ENCODE measurements around the gene GPR83.
"Not testable (repeated sequence)": the region's sequence is repeated elsewhere in the genome, so short reads cannot be mapped to it uniquely, and the experiment has no call there.

Gene GPR83

GRCh38 chr11:94379613-94380012 lies 21.6 kb downstream of the GPR83 start:
- Histone ChIP-seq H3K9me3 (replicated peaks in 1 of 2; ENCODE audit: control insufficient read depth in 2 of 2, insufficient read depth in 1 of 2, low read depth in 1 of 2, low read length in 2 of 2) (no peaks in the 10 kb centered on the region), H3K79me1 (ENCODE audit: low read depth, low read length) (no peaks in the 10 kb centered on the region), H2BK120ac (ENCODE audit: low read depth, low read length) (no peak overlapping the region), H2BK15ac (ENCODE audit: low read length) (no peak overlapping the region), H4K8ac (ENCODE audit: low read depth, low read length) (no peak overlapping the region), H3K4me1 (ENCODE audit: control insufficient read depth in 2 of 2, insufficient read depth in 1 of 2, low read depth in 1 of 2, low read length in 2 of 2) (no peaks in the 10 kb centered on the region), H3K4me3 (ENCODE audit: low read length in 2 of 2) (no peak overlapping the region), H3K14ac (ENCODE audit: low read length) (no peak overlapping the region), H3K18ac (ENCODE audit: low read length) (no peak overlapping the region), H3K23ac (ENCODE audit: low read depth, low read length, poor library complexity) (no peak overlapping the region), H2BK5ac (ENCODE audit: low read length) (no peak overlapping the region), H2AK5ac (ENCODE audit: low read depth, low read length) (no peak overlapping the region), H3K36me3 (replicated peaks in 1 of 2; ENCODE audit: control insufficient read depth in 2 of 2, insufficient read depth in 2 of 2, low read length in 2 of 2) (no peaks in the 10 kb centered on the region), H3K4ac (ENCODE audit: low read length) (no peak overlapping the region), H3K27ac (replicated peaks; ENCODE audit: low read length) (no peak overlapping the region), H3K27me3 (ENCODE audit: control insufficient read depth in 3 of 3, insufficient read depth in 3 of 3, low read depth in 1 of 3, low read length in 3 of 3) (peaks cover 0 to 3% (median 0%) of the 10 kb centered on the region in 3 experiments), H4K91ac (ENCODE audit: low read depth, low read length, poor library complexity) (no peak overlapping the region), H3K9ac (ENCODE audit: low read depth, low read length, poor library complexity) (peak overlapping the region; percentile 50), H2AFZ (ENCODE audit: low read length) (no peak overlapping the region), H2BK12ac (ENCODE audit: low read length) (no peak overlapping the region), H3K4me2 (ENCODE audit: insufficient read depth, low read length, poor library complexity, severe bottlenecking) (no peak overlapping the region)
- no peak for DNase-seq (ENCODE audit: low spot score)
- no CpG with 5 or more reads among the region's 5 CpGs for WGBS, 2 donors (ENCODE audit: extremely low coverage in 2 of 2, insufficient read length in 2 of 2, insufficient replicate concordance in 1 of 2)

- no peaks in the 10 kb centered on the region for H3K4me1 ChIP-seq (ENCODE audit: control insufficient read depth in 2 of 2, insufficient read depth in 1 of 2, low read depth in 1 of 2, low read length in 2 of 2)
- DNase-seq (ENCODE audit: low spot score), result no peak
- no peak overlapping the region for H3K23ac ChIP-seq (ENCODE audit: low read depth, low read length, poor library complexity)
- no peak overlapping the region for H2AFZ ChIP-seq (ENCODE audit: low read length)
- H3K36me3 ChIP-seq (replicated peaks in 1 of 2; ENCODE audit: control insufficient read depth in 2 of 2, insufficient read depth in 2 of 2, low read length in 2 of 2), result no peaks in the 10 kb centered on the region
- H4K91ac ChIP-seq (ENCODE audit: low read depth, low read length, poor library complexity), result no peak overlapping the region
- H3K9me3 ChIP-seq (replicated peaks in 1 of 2; ENCODE audit: control insufficient read depth in 2 of 2, insufficient read depth in 1 of 2, low read depth in 1 of 2, low read length in 2 of 2), result no peaks in the 10 kb centered on the region
- no peak overlapping the region for H2AK5ac ChIP-seq (ENCODE audit: low read depth, low read length)
- H2BK5ac ChIP-seq (ENCODE audit: low read length), result no peak overlapping the region
- no CpG with 5 or more reads among the region's 1 CpG for WGBS, 2 donors (ENCODE audit: extremely low coverage in 2 of 2, insufficient read length in 2 of 2, insufficient replicate concordance in 1 of 2)
- no peak overlapping the region for H3K27ac ChIP-seq (replicated peaks; ENCODE audit: low read length)
- peaks cover 0 to 3% (median 0%) of the 10 kb centered on the region in 3 experiments for H3K27me3 ChIP-seq (ENCODE audit: control insufficient read depth in 3 of 3, insufficient read depth in 3 of 3, low read depth in 1 of 3, low read length in 3 of 3)
- no peak overlapping the region for H2BK15ac ChIP-seq (ENCODE audit: low read length)
- H2BK12ac ChIP-seq (ENCODE audit: low read length), result no peak overlapping the region
- H4K8ac ChIP-seq (ENCODE audit: low read depth, low read length), result no peak overlapping the region
- no peak overlapping the region for H2BK120ac ChIP-seq (ENCODE audit: low read depth, low read length)
- no peak overlapping the region for H3K18ac ChIP-seq (ENCODE audit: low read length)
- H3K79me1 ChIP-seq (ENCODE audit: low read depth, low read length), result no peaks in the 10 kb centered on the region
- H3K4me2 ChIP-seq (ENCODE audit: insufficient read depth, low read length, poor library complexity, severe bottlenecking), result no peak overlapping the region
- H3K14ac ChIP-seq (ENCODE audit: low read length), result no peak overlapping the region
- H3K4ac ChIP-seq (ENCODE audit: low read length), result no peak overlapping the region
- no peak overlapping the region for H3K9ac ChIP-seq (ENCODE audit: low read depth, low read length, poor library complexity)
- H3K4me3 ChIP-seq (ENCODE audit: low read length in 2 of 2), result no peak overlapping the region
Measured at GRCh38 chr11:94376841-94377240, 24.4 kb downstream of the GPR83 start.

- not testable (repeated sequence) for H3K27me3 ChIP-seq (ENCODE audit: control insufficient read depth in 3 of 3, insufficient read depth in 3 of 3, low read depth in 1 of 3, low read length in 3 of 3); H2AFZ ChIP-seq (ENCODE audit: low read length); H3K18ac ChIP-seq (ENCODE audit: low read length); H3K36me3 ChIP-seq (replicated peaks in 1 of 2; ENCODE audit: control insufficient read depth in 2 of 2, insufficient read depth in 2 of 2, low read length in 2 of 2); H4K8ac ChIP-seq (ENCODE audit: low read depth, low read length); H2AK5ac ChIP-seq (ENCODE audit: low read depth, low read length); H3K4me3 ChIP-seq (ENCODE audit: low read length in 2 of 2); H2BK12ac ChIP-seq (ENCODE audit: low read length); H3K79me1 ChIP-seq (ENCODE audit: low read depth, low read length); H3K27ac ChIP-seq (replicated peaks; ENCODE audit: low read length); H3K9ac ChIP-seq (ENCODE audit: low read depth, low read length, poor library complexity); H3K4me2 ChIP-seq (ENCODE audit: insufficient read depth, low read length, poor library complexity, severe bottlenecking); H2BK120ac ChIP-seq (ENCODE audit: low read depth, low read length); H2BK15ac ChIP-seq (ENCODE audit: low read length); H2BK5ac ChIP-seq (ENCODE audit: low read length); H4K91ac ChIP-seq (ENCODE audit: low read depth, low read length, poor library complexity); DNase-seq (ENCODE audit: low spot score); H3K14ac ChIP-seq (ENCODE audit: low read length); H3K4me1 ChIP-seq (ENCODE audit: control insufficient read depth in 2 of 2, insufficient read depth in 1 of 2, low read depth in 1 of 2, low read length in 2 of 2); H3K23ac ChIP-seq (ENCODE audit: low read depth, low read length, poor library complexity); H3K9me3 ChIP-seq (replicated peaks in 1 of 2; ENCODE audit: control insufficient read depth in 2 of 2, insufficient read depth in 1 of 2, low read depth in 1 of 2, low read length in 2 of 2); H3K4ac ChIP-seq (ENCODE audit: low read length)
- no CpG with 5 or more reads among the region's 6 CpGs for WGBS, 2 donors (ENCODE audit: extremely low coverage in 2 of 2, insufficient read length in 2 of 2, insufficient replicate concordance in 1 of 2)
Measured at GRCh38 chr11:94370576-94370975, 30.6 kb downstream of the GPR83 start.

GRCh38 chr11:94350850-94351563 lies 50.2 kb downstream of the GPR83 start:
- not testable (repeated sequence) for H3K9ac ChIP-seq (ENCODE audit: low read depth, low read length, poor library complexity); H2BK12ac ChIP-seq (ENCODE audit: low read length); H3K27me3 ChIP-seq (ENCODE audit: control insufficient read depth in 3 of 3, insufficient read depth in 3 of 3, low read depth in 1 of 3, low read length in 3 of 3); H3K4me2 ChIP-seq (ENCODE audit: insufficient read depth, low read length, poor library complexity, severe bottlenecking); H2AFZ ChIP-seq (ENCODE audit: low read length); H3K27ac ChIP-seq (replicated peaks; ENCODE audit: low read length); H3K36me3 ChIP-seq (replicated peaks in 1 of 2; ENCODE audit: control insufficient read depth in 2 of 2, insufficient read depth in 2 of 2, low read length in 2 of 2); H3K4me3 ChIP-seq (ENCODE audit: low read length in 2 of 2); H3K23ac ChIP-seq (ENCODE audit: low read depth, low read length, poor library complexity); H3K4me1 ChIP-seq (ENCODE audit: control insufficient read depth in 2 of 2, insufficient read depth in 1 of 2, low read depth in 1 of 2, low read length in 2 of 2); H2BK120ac ChIP-seq (ENCODE audit: low read depth, low read length); H4K91ac ChIP-seq (ENCODE audit: low read depth, low read length, poor library complexity); H3K9me3 ChIP-seq (replicated peaks in 1 of 2; ENCODE audit: control insufficient read depth in 2 of 2, insufficient read depth in 1 of 2, low read depth in 1 of 2, low read length in 2 of 2); H2BK15ac ChIP-seq (ENCODE audit: low read length); H3K4ac ChIP-seq (ENCODE audit: low read length); H3K79me1 ChIP-seq (ENCODE audit: low read depth, low read length); H4K8ac ChIP-seq (ENCODE audit: low read depth, low read length); H2AK5ac ChIP-seq (ENCODE audit: low read depth, low read length); H2BK5ac ChIP-seq (ENCODE audit: low read length); DNase-seq (ENCODE audit: low spot score); H3K18ac ChIP-seq (ENCODE audit: low read length); H3K14ac ChIP-seq (ENCODE audit: low read length)
- no CpG with 5 or more reads among the region's 10 CpGs for WGBS, 2 donors (ENCODE audit: extremely low coverage in 2 of 2, insufficient read length in 2 of 2, insufficient replicate concordance in 1 of 2)

Measured in neuronal stem cell (in vitro differentiated cells).